Stomach (tissue), 9 donors: Measurements from ENCODE around the gene MAPK7. TPM values are rescaled to one million over a fixed set of nuclear protein-coding genes. Genes with fewer than 3 reads are reported as not detected.

Source experiments
- DNase-seq, 2 donors: peaks; one replicate each; pipeline versions ENCODE4 v3.0.0 to v3.0.0-alpha.2; 2013 to 2019
- H3K27ac ChIP-seq, 5 donors: fragments of 200-600 bp in 4 of 5; sonication (generic) in 4 of 5; one replicate each; pipeline ENCODE4 v1.5.1; 2013 to 2019; ENCODE audit warnings: mild to moderate bottlenecking in 1 of 5, moderate library complexity in 1 of 5
- H3K27me3 ChIP-seq, 3 donors: fragments of 200-600 bp; sonication (generic); one replicate each; pipeline ENCODE4 v1.5.1; 2017 to 2019; ENCODE audit warnings: mixed run types in 1 of 3
- H3K36me3 ChIP-seq, 4 donors: fragments of 200-600 bp; sonication (generic); 1 replicate in 3 of 4; 2 replicates in 1 of 4; pipeline ENCODE4 v1.5.1; 2016 to 2019
- H3K4me1 ChIP-seq, 4 donors: fragments of 200-600 bp; sonication (generic); one replicate each; pipeline ENCODE4 v1.5.1; 2016 to 2019
- H3K4me3 ChIP-seq, 4 donors: fragments of 200-600 bp; sonication (generic) in 3 of 4; one replicate each; pipeline ENCODE4 v1.5.1; 2016 to 2019; ENCODE audit warnings: mild to moderate bottlenecking in 1 of 4
- H3K9me3 ChIP-seq, 4 donors: fragments of 200-600 bp; sonication (generic); one replicate each; pipeline ENCODE4 v1.5.1; 2016 to 2019
- CTCF ChIP-seq, 7 experiments: fragments of 450-650 bp in 4 of 7; fragments of 200-600 bp in 3 of 7; sonication (generic) in 3 of 7; IDR thresholded peaks; one replicate each; pipeline ENCODE4 v1.5.1; 2016 to 2019; ENCODE audit warnings: antibody characterized with exemption in 7 of 7, control low read depth in 2 of 7, mild to moderate bottlenecking in 1 of 7
- EP300 ChIP-seq: sonication (generic); formaldehyde crosslinking; IDR thresholded peaks from one replicate; pipeline ENCODE4 v1.6.1; 2017; ENCODE audit warnings: antibody characterized with exemption
- POLR2A ChIP-seq, 4 donors: fragments of 450-650 bp; IDR thresholded peaks; one replicate each; pipeline ENCODE4 v1.6.1; 2016; ENCODE audit warnings: antibody characterized with exemption in 4 of 4, control low read depth in 2 of 4, mild to moderate bottlenecking in 1 of 4, moderate library complexity in 1 of 4
- POLR2AphosphoS5 ChIP-seq, 3 donors: sonication (generic); formaldehyde crosslinking; IDR thresholded peaks; one replicate each; pipeline ENCODE4 v1.6.1; 2016; ENCODE audit warnings: antibody characterized with exemption in 3 of 3
- WGBS, 5 donors: extraction: QIAGEN DNeasy Blood & Tissue Kit in 3 of 5; methylation state at CpG; one replicate each; pipeline versions ENCODE4 v1.1.5 to v1.1.7; 2013 to 2018; 5-methylcytosine and 5-hydroxymethylcytosine counted together
- intact Hi-C: fragments of 100-400 bp; cut with DNase I; formaldehyde crosslinking; loops from one replicate; pipeline ENCODE4 v1.15.1; 2023; ENCODE audit warnings: low total_unique reads
- polyA plus RNA-seq, 3 donors: library from polyadenylated mRNA; stranded (reverse); fragments of 200-250 nt; gene quantifications; one replicate each; pipeline ENCODE4 v1.2.3, GENCODE V29; 2013
- total RNA-seq, 5 donors: library from RNA; depleted of rRNA; stranded (reverse); fragments of >200 nt; gene quantifications; one replicate each; pipeline versions ENCODE4 v1.1.0 to v1.2.3, GENCODE V29; 2014 to 2016
- donor health status: healthy with polysubstance abuse.
- donor health status: Bipolar disorder and iron deficiency.
- donor health status: healthy.

MAPK7 gene
- total and polyA plus RNA-seq, 8 donors: 10.3 to 221 (median 30.5) TPM

DNA sequence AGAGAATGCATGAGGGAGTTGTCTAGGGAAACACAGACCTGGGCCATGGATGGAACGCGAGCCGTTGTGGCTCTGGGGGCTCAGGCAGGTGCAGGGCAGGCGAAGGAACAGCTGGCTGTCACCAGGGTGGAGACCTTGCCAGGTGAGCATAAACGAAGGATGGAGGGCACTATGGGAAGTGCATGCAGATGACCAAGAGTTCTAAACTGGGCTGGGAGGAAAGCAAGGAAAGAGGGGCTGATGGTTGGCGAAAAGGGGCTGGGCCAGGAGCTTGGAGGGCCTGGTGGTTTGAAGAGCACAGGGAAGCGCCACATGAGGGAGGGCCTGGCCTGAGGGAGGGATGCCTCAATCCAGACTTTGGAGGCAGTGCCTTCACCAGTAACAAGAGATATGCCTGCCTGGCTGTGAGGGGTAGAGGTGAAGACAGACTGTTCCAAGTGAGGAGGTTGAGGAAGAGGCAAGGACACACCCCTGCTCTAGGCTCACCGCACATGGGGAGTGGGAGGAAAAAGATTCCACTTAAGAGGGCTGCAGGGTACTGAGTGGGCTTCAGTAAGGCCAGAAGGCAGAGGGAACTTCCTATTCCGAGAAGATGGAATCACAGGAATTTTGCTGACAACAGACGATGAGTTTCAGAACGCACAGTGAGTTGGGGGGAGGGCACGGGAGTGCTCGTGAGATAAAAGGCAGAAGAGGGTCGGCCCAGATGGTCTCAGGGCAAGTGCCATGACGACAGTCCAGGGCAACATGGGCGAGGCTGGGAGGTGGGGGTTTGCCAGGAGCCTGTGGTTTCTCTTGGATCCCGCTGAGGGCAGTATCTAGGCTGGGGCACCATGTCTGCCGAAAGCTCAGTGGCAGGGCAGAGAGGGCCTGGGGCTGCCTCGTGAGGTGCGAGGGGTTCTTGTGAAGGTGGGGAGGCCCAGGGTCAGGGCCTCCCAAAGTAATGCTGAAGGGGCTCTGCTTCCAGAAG lies 36.4 kb upstream of the MAPK7 start:
- Histone ChIP-seq H3K36me3 (no peaks in the 10 kb centered on the region), H3K4me3 (no peak overlapping the region), H3K9me3 (no peaks in the 10 kb centered on the region), H3K27me3 (no peaks in the 10 kb centered on the region), H3K27ac (peak overlapping the region in 2 of 5 donors; percentile 4 to 26), H3K4me1 (peaks cover 12 to 59% (median 33%) of the 10 kb centered on the region in 4 donors)
- peak in 1 of 2 donors; percentile 65 for DNase-seq
- intact Hi-C loops: no loop called here
- TF ChIP-seq POLR2A (IDR thresholded peaks at IDR 0.05) (no peak), EP300 (no peak), POLR2AphosphoS5 (IDR thresholded peaks at IDR 0.05) (no peak), CTCF (IDR thresholded peaks at IDR 0.05) (no peak)
- 54 to 63% (median 58%) methylated on average over 19 to 20 of the region's 20 CpGs for WGBS, 5 donors

- DNase-seq: no peak
- WGBS, 5 donors: 68 to 83% (median 72%) methylated on average over 3 to 7 of the region's 7 CpGs
- H3K36me3 ChIP-seq: no peaks in the 10 kb centered on the region
- no peaks in the 10 kb centered on the region for H3K27me3 ChIP-seq
- peak overlapping the region in 1 of 5 donors; percentile 26 for H3K27ac ChIP-seq
- no peak overlapping the region for H3K4me3 ChIP-seq
- H3K9me3 ChIP-seq: no peaks in the 10 kb centered on the region
- TF ChIP-seq EP300: no peak
- no peak for TF ChIP-seq POLR2AphosphoS5 (IDR thresholded peaks at IDR 0.05)
- no peak for TF ChIP-seq CTCF (IDR thresholded peaks at IDR 0.05)
- TF ChIP-seq POLR2A (IDR thresholded peaks at IDR 0.05): no peak
- intact Hi-C loops: no loop called here
- peaks cover 19 to 59% (median 38%) of the 10 kb centered on the region in 4 donors for H3K4me1 ChIP-seq
These were observed 35.6 kb upstream of the MAPK7 start for GRCh38 chr17:19342611-19343255.

DNA sequence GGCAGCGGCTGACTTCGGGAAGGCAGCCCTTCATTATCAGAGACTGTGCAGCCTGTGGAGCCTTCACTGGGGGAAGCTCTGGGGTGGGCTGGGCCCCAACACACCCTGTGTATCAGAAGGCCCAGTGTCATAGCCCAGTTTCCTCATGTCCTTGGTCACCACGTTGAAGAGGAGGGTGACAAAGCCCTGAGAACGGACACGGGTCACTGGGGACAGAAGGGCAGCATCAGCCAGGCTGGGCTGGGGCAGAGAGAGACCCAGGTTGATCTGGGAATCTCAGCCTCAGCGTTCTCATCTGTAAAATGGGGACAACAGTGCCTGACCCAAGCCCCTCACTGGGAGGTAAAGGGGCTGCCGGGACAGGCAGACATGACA lies 35.1 kb upstream of the MAPK7 start:
- Histone ChIP-seq H3K27ac (peak overlapping the region in 1 of 5 donors; percentile 26), H3K36me3 (no peaks in the 10 kb centered on the region), H3K4me1 (peaks cover 19 to 57% (median 39%) of the 10 kb centered on the region in 4 donors), H3K27me3 (no peaks in the 10 kb centered on the region), H3K9me3 (no peaks in the 10 kb centered on the region), H3K4me3 (no peak overlapping the region)
- no peak for TF ChIP-seq CTCF (IDR thresholded peaks at IDR 0.05)
- TF ChIP-seq EP300: no peak
- no peak for TF ChIP-seq POLR2A (IDR thresholded peaks at IDR 0.05)
- no peak for TF ChIP-seq POLR2AphosphoS5 (IDR thresholded peaks at IDR 0.05)
- 81 to 91% (median 83%) methylated on average over 6 to 7 of the region's 7 CpGs for WGBS, 5 donors
- no peak for DNase-seq
- intact Hi-C loops: no loop called here

DNA sequence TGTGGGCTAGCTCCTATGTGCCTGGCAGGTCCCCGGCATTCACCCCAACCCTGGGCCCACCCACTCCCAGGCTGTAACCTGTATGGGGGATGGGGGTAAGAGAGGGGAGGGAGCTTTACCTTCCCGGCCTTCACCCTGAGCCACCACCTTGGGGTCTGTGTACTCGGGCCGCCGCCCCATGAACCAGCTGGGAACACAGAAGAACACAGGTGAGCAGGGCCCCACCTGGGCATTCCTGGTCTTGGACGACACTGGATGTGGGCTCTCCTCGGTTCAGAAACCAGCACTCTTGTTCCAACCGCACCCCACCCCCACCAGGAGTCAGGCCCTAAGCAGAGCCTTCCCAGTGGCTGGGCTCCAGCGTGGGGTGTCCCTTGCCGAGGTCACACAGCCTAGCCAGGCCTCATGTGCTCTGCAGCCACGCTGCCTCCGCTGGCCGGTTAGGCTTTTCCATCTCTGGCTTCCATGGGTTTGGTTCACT lies 34.6 kb upstream of the MAPK7 start:
- intact Hi-C loops: no loop called here
- no peak overlapping the region for H3K27ac ChIP-seq

More for the DNA sequence above, 34.6 kb upstream of the MAPK7 start:
- H3K4me3 ChIP-seq: no peak overlapping the region
- peaks cover 19 to 57% (median 38%) of the 10 kb centered on the region in 4 donors for H3K4me1 ChIP-seq
- DNase-seq: peak in 1 of 2 donors; percentile 63
- TF ChIP-seq EP300: no peak
- no peak for TF ChIP-seq POLR2A (IDR thresholded peaks at IDR 0.05)
- no peak for TF ChIP-seq POLR2AphosphoS5 (IDR thresholded peaks at IDR 0.05)
- TF ChIP-seq CTCF (IDR thresholded peaks at IDR 0.05): no peak
- no peaks in the 10 kb centered on the region for H3K36me3 ChIP-seq
- no peaks in the 10 kb centered on the region for H3K9me3 ChIP-seq
- whole genome bisulfite sequencing, 5 donors: 65 to 80% (median 72%) methylated on average over 1 to 13 of the region's 13 CpGs
- no peaks in the 10 kb centered on the region for H3K27me3 ChIP-seq
